Nephron (organoid): ENCODE measurements around the gene CDK11A.
"Not testable (repeated sequence)": the region's sequence is repeated elsewhere in the genome, so short reads cannot be mapped to it uniquely, and the experiment has no call there.

Experiments used
- H3K27ac Mint-ChIP-seq, 3 experiments: 2 replicates each; pipeline ENCODE4 v1.8.0; 2020; ENCODE audit warnings: mixed read lengths in 3 of 3, mild to moderate bottlenecking in 2 of 3, moderate library complexity in 1 of 3
- H3K27me3 Mint-ChIP-seq: 2 replicates; pipeline ENCODE4 v1.8.0; 2021; ENCODE audit warnings: low read depth, mild to moderate bottlenecking, moderate library complexity, mixed read lengths
- H3K36me3 Mint-ChIP-seq: 2 replicates; pipeline ENCODE4 v1.8.0; 2020; ENCODE audit warnings: low read depth, mixed read lengths
- H3K4me1 Mint-ChIP-seq: 2 replicates; pipeline ENCODE4 v1.8.0; 2020; ENCODE audit warnings: mixed read lengths
- H3K4me3 Mint-ChIP-seq, 3 experiments: 2 replicates each; pipeline ENCODE4 v1.8.0; 2020; ENCODE audit warnings: mild to moderate bottlenecking in 3 of 3, mixed read lengths in 3 of 3, moderate library complexity in 2 of 3
- H3K9me3 Mint-ChIP-seq: 2 replicates; pipeline ENCODE4 v1.8.0; 2020; ENCODE audit warnings: mixed read lengths
- TF ChIP-seq, protein P1 (sequence below), 3 experiments: fragments of 200-600 bp; sonication (generic); IDR thresholded peaks; one replicate each; pipeline ENCODE4 v1.5.0; 2021; ENCODE audit warnings: antibody characterized with exemption in 3 of 3; ENCODE audit not compliant: unreplicated experiment in 3 of 3

The CDK11A gene

DNA sequence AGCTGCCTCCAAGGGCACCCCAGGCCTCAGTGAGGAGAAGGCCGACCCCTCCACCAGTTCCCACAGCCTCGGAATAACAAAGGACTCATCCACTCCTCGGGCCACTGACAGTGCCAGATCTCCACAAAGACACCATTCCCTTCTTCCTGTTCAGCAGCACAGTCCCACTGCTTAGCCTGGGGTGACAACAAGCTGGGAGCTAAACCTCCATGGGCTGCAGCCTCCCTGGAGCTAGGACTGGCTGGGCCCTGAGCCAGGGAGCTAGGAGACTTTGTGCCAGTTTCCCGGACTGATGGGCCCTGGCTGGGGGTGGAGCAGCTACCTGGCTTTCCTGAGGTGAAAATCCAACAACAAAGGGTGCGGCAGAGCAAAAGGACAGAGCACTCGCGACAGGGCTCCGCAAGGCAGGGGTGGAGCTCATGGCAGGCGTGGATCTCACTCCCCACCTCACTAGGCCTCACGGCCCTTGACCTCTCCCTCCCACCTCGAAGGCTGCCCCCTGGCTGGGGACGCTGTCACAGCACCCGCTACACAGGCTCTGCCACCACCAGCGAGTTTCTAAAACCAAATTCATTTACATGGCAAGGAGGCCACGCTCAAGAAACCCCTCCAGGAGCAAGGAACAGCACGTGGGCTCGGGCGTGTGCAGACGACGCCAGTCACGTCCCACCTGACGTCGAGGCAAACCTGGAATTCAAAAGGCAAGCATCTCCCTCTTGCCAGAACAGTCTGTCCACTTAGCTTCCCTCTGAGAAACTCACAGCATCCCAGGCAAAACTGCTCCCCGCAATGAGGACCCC is 45.4 kb downstream of the CDK11A start:
- Mint-ChIP-seq H3K4me3 (peak overlapping the region in 1 of 3 experiments; percentile 25), H3K36me3 (peaks cover 10% of the 10 kb centered on the region), H3K9me3 (no peaks in the 10 kb centered on the region), H3K27me3 (no peaks in the 10 kb centered on the region), H3K4me1 (no peaks in the 10 kb centered on the region), H3K27ac (peak overlapping the region in 2 of 3 experiments; percentile 26 to 91)
- TF ChIP-seq, protein P1, sequence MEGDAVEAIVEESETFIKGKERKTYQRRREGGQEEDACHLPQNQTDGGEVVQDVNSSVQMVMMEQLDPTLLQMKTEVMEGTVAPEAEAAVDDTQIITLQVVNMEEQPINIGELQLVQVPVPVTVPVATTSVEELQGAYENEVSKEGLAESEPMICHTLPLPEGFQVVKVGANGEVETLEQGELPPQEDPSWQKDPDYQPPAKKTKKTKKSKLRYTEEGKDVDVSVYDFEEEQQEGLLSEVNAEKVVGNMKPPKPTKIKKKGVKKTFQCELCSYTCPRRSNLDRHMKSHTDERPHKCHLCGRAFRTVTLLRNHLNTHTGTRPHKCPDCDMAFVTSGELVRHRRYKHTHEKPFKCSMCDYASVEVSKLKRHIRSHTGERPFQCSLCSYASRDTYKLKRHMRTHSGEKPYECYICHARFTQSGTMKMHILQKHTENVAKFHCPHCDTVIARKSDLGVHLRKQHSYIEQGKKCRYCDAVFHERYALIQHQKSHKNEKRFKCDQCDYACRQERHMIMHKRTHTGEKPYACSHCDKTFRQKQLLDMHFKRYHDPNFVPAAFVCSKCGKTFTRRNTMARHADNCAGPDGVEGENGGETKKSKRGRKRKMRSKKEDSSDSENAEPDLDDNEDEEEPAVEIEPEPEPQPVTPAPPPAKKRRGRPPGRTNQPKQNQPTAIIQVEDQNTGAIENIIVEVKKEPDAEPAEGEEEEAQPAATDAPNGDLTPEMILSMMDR (IDR thresholded peaks at IDR 0.05; ENCODE audit: unreplicated experiment in 3 of 3), result peak in 2 of 3 experiments; percentile 13 to 35

DNA sequence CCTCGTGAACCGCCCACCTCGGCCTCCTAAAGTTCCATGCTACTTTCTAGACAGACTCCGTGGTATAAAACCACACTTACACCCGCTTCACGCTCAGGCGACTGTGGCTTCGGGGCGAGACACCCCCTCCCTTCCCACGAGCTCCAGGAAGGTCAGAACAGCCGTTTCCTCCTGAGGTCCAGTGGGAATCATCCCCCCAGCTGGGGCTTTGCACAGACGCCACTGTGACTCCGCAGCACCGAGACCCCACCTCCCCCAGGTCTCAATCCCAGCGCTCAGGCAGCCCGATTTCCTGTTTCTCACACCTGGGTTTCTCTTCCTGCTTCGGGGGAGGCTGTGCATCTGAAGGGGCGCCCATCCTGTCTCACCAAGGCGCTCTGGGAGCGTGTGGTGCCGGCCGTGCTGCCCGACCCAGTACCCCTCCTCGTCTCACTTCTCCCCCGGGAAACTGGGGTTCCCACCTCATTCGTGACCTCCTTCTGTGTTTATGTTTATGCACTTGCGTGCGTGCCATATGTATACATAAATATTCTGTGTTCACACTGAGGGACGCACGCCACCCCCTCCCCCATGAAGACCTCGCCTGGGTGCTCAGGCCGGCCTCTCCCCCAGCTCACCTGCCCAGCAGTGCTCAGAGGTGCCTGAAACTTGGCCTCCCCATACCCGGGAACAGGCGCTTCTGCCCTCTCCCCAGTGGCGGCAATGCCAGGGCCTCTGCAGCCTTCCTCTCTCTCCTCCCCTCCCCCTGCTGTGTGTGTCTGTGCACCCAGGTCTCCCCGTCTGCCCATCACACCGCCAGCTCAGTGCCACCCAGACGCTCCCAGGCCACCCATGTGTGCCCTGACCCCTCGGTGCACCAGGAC is 46.2 kb downstream of the CDK11A start:
- Mint-ChIP-seq H3K4me1 (no peaks in the 10 kb centered on the region), H3K27me3 (no peaks in the 10 kb centered on the region), H3K9me3 (no peaks in the 10 kb centered on the region), H3K27ac (peak overlapping the region in 2 of 3 experiments; percentile 22 to 91), H3K4me3 (peak overlapping the region in 1 of 3 experiments; percentile 25), H3K36me3 (peaks cover 13% of the 10 kb centered on the region)
- TF ChIP-seq, protein P1 (IDR thresholded peaks at IDR 0.05; ENCODE audit: unreplicated experiment in 3 of 3), result no peak

DNA sequence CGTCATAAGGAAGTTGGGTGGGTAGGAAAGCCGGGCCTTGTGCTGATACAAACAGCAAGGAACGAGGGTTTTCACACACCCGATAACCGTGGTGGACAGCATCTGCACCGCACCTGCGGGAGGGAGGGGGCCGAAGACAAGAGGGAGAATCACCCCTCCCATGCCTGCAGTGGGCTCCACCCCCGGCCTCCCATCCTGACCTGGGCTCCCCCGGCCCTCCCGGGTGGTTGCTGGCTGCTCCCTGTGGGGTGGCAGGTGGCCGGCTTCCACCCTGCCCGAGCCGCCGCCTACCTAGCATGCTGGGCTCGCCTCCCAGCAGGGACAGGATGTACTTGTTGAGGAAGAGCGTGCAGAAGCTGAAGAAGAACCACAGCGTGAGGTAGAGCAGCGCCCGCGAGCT is 48.1 kb downstream of the CDK11A start:
- H3K4me3 Mint-ChIP-seq, H3K4me1 Mint-ChIP-seq, H3K27ac Mint-ChIP-seq, H3K9me3 Mint-ChIP-seq, H3K27me3 Mint-ChIP-seq: not testable (repeated sequence)
- peaks cover 17% of the 10 kb centered on the region for H3K36me3 Mint-ChIP-seq

DNA sequence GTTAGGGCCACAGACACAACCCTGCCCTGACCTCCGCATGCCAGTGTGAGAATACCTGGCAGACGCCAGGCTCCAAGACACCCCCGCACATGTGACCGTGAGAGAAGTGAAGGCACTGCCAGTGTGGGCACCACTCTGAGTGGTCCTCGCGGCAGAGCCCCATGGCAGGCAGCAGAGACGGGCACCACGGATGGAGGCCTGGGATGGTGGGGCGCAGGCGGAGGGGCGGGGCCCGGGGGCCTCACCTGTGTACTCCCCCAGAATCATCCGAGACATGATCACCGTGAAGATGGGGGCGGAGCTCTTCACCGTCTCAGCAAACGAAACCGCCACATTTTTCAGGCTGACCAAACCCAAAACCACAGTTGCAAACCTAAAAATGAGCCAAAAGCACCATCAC is 48.9 kb downstream of the CDK11A start:
- H3K27me3 Mint-ChIP-seq, H3K4me3 Mint-ChIP-seq, H3K4me1 Mint-ChIP-seq, H3K27ac Mint-ChIP-seq, H3K9me3 Mint-ChIP-seq: not testable (repeated sequence)
- H3K36me3 Mint-ChIP-seq, result peaks cover 20% of the 10 kb centered on the region

DNA sequence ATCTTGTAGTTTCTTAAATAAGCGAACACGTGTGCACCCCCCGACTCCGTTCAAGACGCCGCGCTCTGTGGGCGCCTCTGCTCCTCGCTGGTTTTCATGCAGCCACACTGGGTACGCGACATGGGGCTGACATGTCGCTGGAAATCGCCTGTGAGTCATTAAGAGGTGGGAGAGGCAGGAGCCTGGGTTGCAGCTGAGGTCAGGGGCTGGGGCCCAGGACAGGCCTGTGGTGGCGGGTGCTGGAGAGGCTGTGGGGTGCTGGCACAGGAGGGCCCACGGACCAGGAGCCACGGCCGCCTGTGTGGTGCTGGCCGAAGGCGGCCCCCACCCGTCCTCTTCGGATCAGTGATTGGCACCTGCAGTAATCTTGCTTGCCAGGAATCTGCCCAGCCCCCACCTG is 49.4 kb downstream of the CDK11A start:
- H3K4me3 Mint-ChIP-seq, H3K9me3 Mint-ChIP-seq, H3K4me1 Mint-ChIP-seq, H3K27me3 Mint-ChIP-seq, H3K27ac Mint-ChIP-seq: not testable (repeated sequence)
- peaks cover 24% of the 10 kb centered on the region for H3K36me3 Mint-ChIP-seq

DNA sequence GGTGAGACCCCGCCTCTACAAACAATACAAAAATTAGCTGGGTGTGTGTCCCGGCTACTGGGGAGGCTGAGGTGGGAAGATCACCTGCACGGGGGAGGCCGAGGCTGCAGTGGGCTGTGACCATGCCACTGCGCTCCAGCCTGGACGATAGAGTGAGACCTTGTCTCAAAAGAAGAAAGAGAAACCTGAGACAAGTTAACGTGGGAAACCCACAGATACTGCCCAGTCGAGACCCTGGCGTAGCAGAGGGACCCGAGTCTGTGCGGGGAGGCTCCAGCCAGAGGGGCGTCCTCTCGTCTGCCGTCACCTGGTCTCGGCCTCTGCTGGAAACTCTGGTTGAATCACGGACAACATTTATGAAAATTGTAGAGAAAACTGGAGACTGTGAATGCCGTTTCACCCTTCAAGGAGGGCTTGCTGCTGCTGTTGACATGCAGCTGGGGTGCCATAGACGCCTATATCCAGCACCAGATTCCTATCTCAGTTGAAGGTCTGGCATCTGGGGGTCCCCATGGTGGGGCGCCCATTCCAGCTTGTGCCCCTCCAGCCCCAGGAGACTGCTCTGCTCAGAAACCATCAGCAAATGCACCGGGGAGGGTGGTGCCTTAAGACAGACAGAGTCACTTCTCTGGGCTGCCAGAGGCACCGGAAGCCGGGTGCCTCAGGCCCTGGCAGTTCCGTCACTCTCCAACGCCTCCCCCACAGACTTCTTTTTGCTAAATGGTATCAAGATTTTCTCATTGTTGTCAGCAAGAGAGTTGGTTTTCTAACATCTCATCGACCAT is 51.8 kb downstream of the CDK11A start:
- Mint-ChIP-seq H3K4me1 (no peaks in the 10 kb centered on the region), H3K27me3 (peaks cover 3% of the 10 kb centered on the region), H3K4me3 (no peak overlapping the region), H3K36me3 (peaks cover 30% of the 10 kb centered on the region), H3K27ac (no peak overlapping the region), H3K9me3 (no peaks in the 10 kb centered on the region)
- TF ChIP-seq, protein P1 (IDR thresholded peaks at IDR 0.05; ENCODE audit: unreplicated experiment in 3 of 3), result no peak
